PC-9 (cell line): ENCODE data around the gene MCTP2. TPM values are rescaled to one million over a fixed set of nuclear protein-coding genes. Genes with fewer than 3 reads are reported as not detected.

Source experiments
- BruUV-seq: library from RNA; stranded (reverse); fragments of 400-500 nt; replicated peaks from 2 replicates; lab custom pipeline; 2021; lab: Mats Ljungman, UMichigan
- CTCF ChIA-PET: fragments of 300-600 bp; sonication (Branson Sonifier 250); formaldehyde crosslinking; loops from one replicate; lab custom pipeline; 2022; ENCODE audit warnings: antibody characterized with exemption; lab: Charles Lee
- POLR2A ChIA-PET: fragments of 300-600 bp; sonication (Branson Sonifier 250); formaldehyde crosslinking; loops from one replicate; lab custom pipeline; 2022; ENCODE audit warnings: antibody characterized with exemption; ENCODE audit not compliant: unreplicated experiment; lab: Charles Lee
- DNase-seq, 2 experiments: peaks; one replicate each; pipeline versions ENCODE4 v3.0.0 to v3.0.0-alpha.2; 2015 to 2022; ENCODE audit warnings: mixed read lengths in 1 of 2
- H2AFZ ChIP-seq: fragments of 200-600 bp; sonication (generic); 2 replicates; pipeline ENCODE4 v1.8.1; 2017; ENCODE audit warnings: antibody characterized with exemption
- H3F3A ChIP-seq: fragments of 200-600 bp; sonication (generic); 2 replicates; pipeline ENCODE4 v1.8.1; 2017; ENCODE audit warnings: antibody characterized with exemption, mild to moderate bottlenecking, low read depth; ENCODE audit not compliant: insufficient read depth
- H3K27ac ChIP-seq: fragments of 200-600 bp; sonication (generic); 2 replicates; pipeline ENCODE4 v1.6.1; 2016; ENCODE audit warnings: mixed run types
- H3K27me3 ChIP-seq: fragments of 200-600 bp; sonication (generic); 2 replicates; pipeline ENCODE4 v1.6.1; 2016; ENCODE audit warnings: low read depth, mixed run types; ENCODE audit not compliant: insufficient read depth
- H3K36me3 ChIP-seq: fragments of 200-600 bp; sonication (generic); 2 replicates; pipeline ENCODE4 v1.6.1; 2016; ENCODE audit warnings: low read depth, mixed run types
- H3K4me1 ChIP-seq: fragments of 200-600 bp; sonication (generic); replicated peaks from 2 replicates; pipeline ENCODE4 v1.6.1; 2016; ENCODE audit warnings: mixed run types; ENCODE audit not compliant: insufficient read depth
- H3K4me2 ChIP-seq: fragments of 200-600 bp; sonication (generic); 2 replicates; pipeline ENCODE4 v1.6.1; 2017; ENCODE audit warnings: mixed run types
- H3K4me3 ChIP-seq: fragments of 200-600 bp; sonication (generic); 2 replicates; pipeline ENCODE4 v1.6.1; 2016; ENCODE audit warnings: mixed run types
- H3K79me2 ChIP-seq: fragments of 200-600 bp; sonication (generic); 2 replicates; pipeline ENCODE4 v1.6.1; 2017; ENCODE audit warnings: low read depth, mixed run types
- H3K9me2 ChIP-seq: fragments of 200-600 bp; sonication (generic); 2 replicates; pipeline ENCODE4 v1.8.1; 2017; ENCODE audit warnings: mild to moderate bottlenecking; ENCODE audit not compliant: insufficient read depth
- H3K9me3 ChIP-seq: fragments of 200-600 bp; sonication (generic); 2 replicates; pipeline ENCODE4 v1.8.1; 2016; ENCODE audit warnings: low read depth; ENCODE audit not compliant: insufficient read depth
- H4K20me1 ChIP-seq: fragments of 200-600 bp; sonication (generic); 2 replicates; pipeline ENCODE4 v1.8.1; 2017; ENCODE audit not compliant: insufficient read depth
- EZH2 ChIP-seq: fragments of 200-600 bp; sonication (generic); IDR thresholded peaks from 2 replicates; pipeline ENCODE4 v1.8.0; 2017; ENCODE audit warnings: antibody characterized with exemption, low read depth
- intact Hi-C: fragments of 100-400 bp; cut with micrococcal nuclease; formaldehyde crosslinking; loops from one replicate; pipeline ENCODE4 v1.10.0; 2022; ENCODE audit not compliant: unreplicated experiment
- total RNA-seq: library from RNA; stranded (reverse); gene quantifications from 2 replicates; pipeline ENCODE4 v1.2.3, GENCODE V29; 2021
- TF ChIP-seq, protein P1 (sequence below): fragments of 200-600 bp; sonication (generic); conservative IDR thresholded peaks from 2 replicates; pipeline ENCODE4 v1.6.1; 2017; ENCODE audit warnings: mixed run types, antibody characterized with exemption, mild to moderate bottlenecking, moderate library complexity

The MCTP2 gene
- total RNA-seq, 1 experiment from 2014 or later: 5.7 TPM

DNA sequence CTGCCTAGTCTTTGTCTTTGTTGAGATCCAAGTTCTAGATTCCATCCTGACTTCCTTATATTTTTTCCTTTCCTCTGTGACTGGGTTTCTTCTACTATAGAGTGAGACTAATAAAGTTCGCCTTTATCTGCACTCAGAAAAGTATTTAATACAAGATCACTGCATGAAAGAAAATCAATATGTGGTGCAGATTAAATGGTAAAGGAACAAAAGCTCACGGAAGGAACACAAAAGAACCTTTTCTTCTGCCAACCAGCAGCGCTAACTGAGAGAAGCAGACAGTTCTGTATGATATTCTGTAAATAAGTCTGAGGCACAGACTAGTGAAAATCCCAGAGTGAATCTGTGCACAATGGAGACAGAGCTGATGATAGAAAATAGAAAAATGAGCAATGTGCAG, 31.6 kb upstream of the MCTP2 start:
- POLR2A ChIA-PET: no interaction called here
- H3K36me3 ChIP-seq: no peaks in the 10 kb centered on the region

DNA sequence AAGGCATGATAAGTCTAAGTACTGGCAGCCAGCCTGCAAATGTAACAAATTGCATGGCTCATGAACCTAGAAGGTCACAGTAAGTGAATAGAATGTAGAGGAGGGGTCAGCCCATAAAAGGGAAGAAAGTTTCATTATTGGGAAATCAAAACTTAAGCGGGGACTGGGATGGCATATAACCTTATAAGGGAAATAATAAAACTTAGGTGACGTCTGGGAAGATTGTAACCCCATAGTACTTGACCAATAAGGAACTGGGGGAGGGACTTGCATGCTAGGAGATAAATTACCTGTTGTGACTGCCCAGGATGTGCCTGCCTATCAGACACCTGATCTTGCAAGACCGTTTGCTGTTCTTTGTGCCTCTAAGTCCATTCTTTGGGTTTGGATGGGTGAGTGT, 28.1 kb upstream of the MCTP2 start:
- DNase-seq: peak in 1 of 2 experiments; percentile 53
- Histone ChIP-seq H3K4me1 (no peaks in the 10 kb centered on the region), H3K36me3 (no peaks in the 10 kb centered on the region), H3K9me2 (no peaks in the 10 kb centered on the region), H3K4me2 (peak overlapping the region; percentile 22), H3K27ac (no peak overlapping the region), H3K27me3 (no peaks in the 10 kb centered on the region), H2AFZ (peak overlapping the region; percentile 42; the same call in 1 of the 2 replicates), H3K9me3 (0 out of 2 replicates have a peak, but pooled peaks cover 4% of the 10 kb centered on the region), H3K4me3 (no peak overlapping the region), H4K20me1 (no peaks in the 10 kb centered on the region), H3K79me2 (no peaks in the 10 kb centered on the region), H3F3A (no peaks in the 10 kb centered on the region)
- TF ChIP-seq EZH2: no peak
- TF ChIP-seq, protein P1, sequence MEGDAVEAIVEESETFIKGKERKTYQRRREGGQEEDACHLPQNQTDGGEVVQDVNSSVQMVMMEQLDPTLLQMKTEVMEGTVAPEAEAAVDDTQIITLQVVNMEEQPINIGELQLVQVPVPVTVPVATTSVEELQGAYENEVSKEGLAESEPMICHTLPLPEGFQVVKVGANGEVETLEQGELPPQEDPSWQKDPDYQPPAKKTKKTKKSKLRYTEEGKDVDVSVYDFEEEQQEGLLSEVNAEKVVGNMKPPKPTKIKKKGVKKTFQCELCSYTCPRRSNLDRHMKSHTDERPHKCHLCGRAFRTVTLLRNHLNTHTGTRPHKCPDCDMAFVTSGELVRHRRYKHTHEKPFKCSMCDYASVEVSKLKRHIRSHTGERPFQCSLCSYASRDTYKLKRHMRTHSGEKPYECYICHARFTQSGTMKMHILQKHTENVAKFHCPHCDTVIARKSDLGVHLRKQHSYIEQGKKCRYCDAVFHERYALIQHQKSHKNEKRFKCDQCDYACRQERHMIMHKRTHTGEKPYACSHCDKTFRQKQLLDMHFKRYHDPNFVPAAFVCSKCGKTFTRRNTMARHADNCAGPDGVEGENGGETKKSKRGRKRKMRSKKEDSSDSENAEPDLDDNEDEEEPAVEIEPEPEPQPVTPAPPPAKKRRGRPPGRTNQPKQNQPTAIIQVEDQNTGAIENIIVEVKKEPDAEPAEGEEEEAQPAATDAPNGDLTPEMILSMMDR: no peak
- ChIA-PET CTCF (no interaction called here), POLR2A (no interaction called here)
- intact Hi-C loops: no loop called here
- no TSS peak for BruUV-seq

More for the DNA sequence above, 31.6 kb upstream of the MCTP2 start:
- CTCF ChIA-PET: no interaction called here
- Histone ChIP-seq H4K20me1 (no peaks in the 10 kb centered on the region; the same call in 1 of the 2 replicates), H3K4me2 (no peak overlapping the region), H3F3A (no peaks in the 10 kb centered on the region), H3K4me3 (no peak overlapping the region), H3K4me1 (no peaks in the 10 kb centered on the region), H3K27me3 (no peaks in the 10 kb centered on the region), H3K79me2 (no peaks in the 10 kb centered on the region), H3K27ac (no peak overlapping the region), H3K9me3 (0 out of 2 replicates have a peak, but pooled peaks cover 4% of the 10 kb centered on the region), H3K9me2 (no peaks in the 10 kb centered on the region), H2AFZ (no peak overlapping the region)
- no TSS peak for BruUV-seq
- no peak for DNase-seq
- intact Hi-C loops: no loop called here
- TF ChIP-seq, protein P1: no peak

DNA sequence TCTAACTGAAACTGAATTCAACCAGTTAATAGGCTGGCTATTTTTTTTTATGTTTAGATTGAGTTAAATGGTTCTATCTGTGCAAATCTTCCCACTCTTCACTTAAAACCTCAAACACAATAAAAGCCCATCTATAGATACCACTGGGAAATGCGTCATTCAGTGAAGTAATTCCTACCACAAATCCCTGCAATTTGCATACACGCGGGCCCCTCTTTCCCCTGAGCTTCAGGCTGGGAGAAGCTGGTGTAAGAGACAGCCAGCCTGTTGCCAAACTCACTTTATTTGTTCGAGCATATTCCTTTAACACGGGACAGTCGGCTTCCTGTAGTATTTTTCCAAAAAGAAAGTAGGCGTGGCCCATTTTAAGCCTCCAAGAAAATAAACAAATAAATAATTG, 26.0 kb upstream of the MCTP2 start:
- intact Hi-C loops: no loop called here
- Histone ChIP-seq H3K27me3 (no peaks in the 10 kb centered on the region), H3K36me3 (no peaks in the 10 kb centered on the region), H4K20me1 (no peaks in the 10 kb centered on the region), H3K4me2 (no peak overlapping the region), H3K27ac (no peak overlapping the region), H2AFZ (no peak overlapping the region), H3K9me2 (no peaks in the 10 kb centered on the region), H3K4me1 (no peaks in the 10 kb centered on the region), H3K4me3 (no peak overlapping the region), H3K79me2 (no peaks in the 10 kb centered on the region), H3K9me3 (0 out of 2 replicates have a peak, but pooled peaks cover 4% of the 10 kb centered on the region), H3F3A (no peaks in the 10 kb centered on the region)
- BruUV-seq: no TSS peak
- ChIA-PET CTCF (no interaction called here), POLR2A (no interaction called here)
- TF ChIP-seq, protein P1: no peak
- TF ChIP-seq EZH2: no peak
- no peak for DNase-seq
